T-helper 17 cell (primary cell): Measurements from ENCODE around the gene ENOPH1. TPM values are rescaled to one million over a fixed set of nuclear protein-coding genes. Genes with fewer than 3 reads are reported as not detected.
"Not testable (repeated sequence)": the region's sequence is repeated elsewhere in the genome, so short reads cannot be mapped to it uniquely, and the experiment has no call there.

Source experiments
- ATAC-seq: fragments of 150-1000 bp; cut with Tn5 transposase; 2 replicates; pipeline ENCODE4 v1.10.0; 2021; ENCODE audit warnings: mild to moderate bottlenecking, moderate library complexity
- DNase-seq, 3 donors: peaks; one replicate each; pipeline versions ENCODE4 v3.0.0 to v3.0.0-alpha.2; 2020 to 2021
- H3K9me3 ChIP-seq: one replicate; pipeline ENCODE4 v1.7.0; 2013; ENCODE audit warnings: low read length, mild to moderate bottlenecking; ENCODE audit not compliant: control insufficient read depth, poor library complexity, severe bottlenecking
- H3K27ac Mint-ChIP-seq: one replicate; pipeline ENCODE4 v1.8.0; 2022; ENCODE audit warnings: mild to moderate bottlenecking, moderate library complexity, mixed read lengths
- H3K27me3 Mint-ChIP-seq: one replicate; pipeline ENCODE4 v1.8.0; 2022; ENCODE audit warnings: mixed read lengths
- H3K36me3 Mint-ChIP-seq: one replicate; pipeline ENCODE4 v1.8.0; 2022; ENCODE audit warnings: low read depth, mixed read lengths
- H3K4me1 Mint-ChIP-seq: one replicate; pipeline ENCODE4 v1.8.0; 2022; ENCODE audit warnings: mild to moderate bottlenecking, mixed read lengths
- H3K4me3 Mint-ChIP-seq: one replicate; pipeline ENCODE4 v1.8.0; 2022; ENCODE audit warnings: mild to moderate bottlenecking, moderate library complexity, mixed read lengths
- total RNA-seq, 4 donors: library from RNA in 2 of 4; stranded (reverse) in 2 of 4; gene quantifications; one replicate each; pipeline ENCODE4 v1.2.3 and lab custom pipeline; 2022 to 2026

The ENOPH1 gene
- total RNA-seq, 2 donors from 2014 or later = 18.3 to 22.4 TPM

GRCh38 chr4:82462415-82462831 lies 32.0 kb downstream of the ENOPH1 start:
- Mint-ChIP-seq H3K4me1 (peaks cover 19% of the 10 kb centered on the region), H3K36me3 (peaks cover 12% of the 10 kb centered on the region), H3K27me3 (no peaks in the 10 kb centered on the region), H3K4me3 (no peak overlapping the region), H3K27ac (no peak overlapping the region)
- DNase-seq (peak; percentile 59 to 80 (median 69)), ATAC-seq (peak; percentile 95)
- no peaks in the 10 kb centered on the region for H3K9me3 ChIP-seq

DNA sequence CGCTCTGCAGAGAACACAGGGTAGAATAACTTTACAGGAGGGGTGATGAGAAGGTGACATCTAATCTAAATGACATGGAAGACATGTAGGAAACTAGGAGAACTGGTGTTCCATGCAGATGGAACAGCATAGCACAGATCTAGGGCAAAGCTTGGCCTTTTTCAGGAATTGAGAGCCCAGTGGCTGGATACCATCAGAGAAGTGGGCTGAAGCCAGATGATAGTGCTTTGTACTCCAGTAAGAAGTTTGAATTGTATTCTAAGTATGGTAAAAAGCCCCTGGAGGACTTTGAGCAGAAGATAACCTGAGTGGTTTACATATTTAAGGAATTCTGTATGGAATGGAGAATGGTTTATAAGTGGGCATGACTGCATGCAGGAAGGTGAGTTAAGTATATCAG lies 32.8 kb downstream of the ENOPH1 start:
- H3K4me3 Mint-ChIP-seq = no peak overlapping the region
- no peaks in the 10 kb centered on the region for H3K9me3 ChIP-seq
- H3K27me3 Mint-ChIP-seq = no peaks in the 10 kb centered on the region
- peaks cover 19% of the 10 kb centered on the region for H3K4me1 Mint-ChIP-seq
- no peak overlapping the region for H3K27ac Mint-ChIP-seq
- no peak for DNase-seq
- H3K36me3 Mint-ChIP-seq = peaks cover 12% of the 10 kb centered on the region
- no peak for ATAC-seq

DNA sequence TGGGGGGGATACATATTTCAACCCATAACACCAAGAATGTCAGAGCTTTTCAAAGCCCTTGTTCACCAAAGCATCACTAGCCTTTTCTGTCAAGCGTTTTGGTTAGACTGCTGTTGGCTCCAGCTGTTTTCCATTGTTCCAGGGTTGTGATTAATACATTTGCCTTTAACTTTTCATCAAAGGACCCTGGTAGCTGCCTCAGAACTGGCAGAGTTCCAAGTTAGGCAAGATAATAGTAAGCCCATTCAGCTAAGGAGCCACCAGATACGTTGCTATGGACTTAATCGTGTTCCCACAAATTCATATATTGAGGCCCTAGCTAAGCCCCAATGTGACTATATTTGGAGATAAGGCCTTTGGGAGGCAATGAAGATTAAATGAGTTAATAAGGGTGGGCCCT lies 37.1 kb downstream of the ENOPH1 start:
- DNase-seq = no peak
- Mint-ChIP-seq H3K4me3 (no peak overlapping the region), H3K4me1 (peaks cover 14% of the 10 kb centered on the region), H3K36me3 (peaks cover 12% of the 10 kb centered on the region), H3K27ac (no peak overlapping the region), H3K27me3 (no peaks in the 10 kb centered on the region)
- no peaks in the 10 kb centered on the region for H3K9me3 ChIP-seq
- ATAC-seq = no peak

- no peak overlapping the region for H3K4me3 Mint-ChIP-seq
- peaks cover 6% of the 10 kb centered on the region for H3K36me3 Mint-ChIP-seq
- no peaks in the 10 kb centered on the region for H3K9me3 ChIP-seq
- H3K27me3 Mint-ChIP-seq = no peaks in the 10 kb centered on the region
- DNase-seq = no peak
- H3K4me1 Mint-ChIP-seq = peaks cover 5% of the 10 kb centered on the region
- ATAC-seq = no peak
- no peak overlapping the region for H3K27ac Mint-ChIP-seq
Measured at GRCh38 chr4:82469791-82470345, 39.5 kb downstream of the ENOPH1 start.

- H3K4me3 Mint-ChIP-seq, DNase-seq, H3K4me1 Mint-ChIP-seq, ATAC-seq, H3K9me3 ChIP-seq, H3K27ac Mint-ChIP-seq, H3K27me3 Mint-ChIP-seq, H3K36me3 Mint-ChIP-seq: not testable (repeated sequence)
Measured at GRCh38 chr4:82473080-82473479, 42.7 kb downstream of the ENOPH1 start.

DNA sequence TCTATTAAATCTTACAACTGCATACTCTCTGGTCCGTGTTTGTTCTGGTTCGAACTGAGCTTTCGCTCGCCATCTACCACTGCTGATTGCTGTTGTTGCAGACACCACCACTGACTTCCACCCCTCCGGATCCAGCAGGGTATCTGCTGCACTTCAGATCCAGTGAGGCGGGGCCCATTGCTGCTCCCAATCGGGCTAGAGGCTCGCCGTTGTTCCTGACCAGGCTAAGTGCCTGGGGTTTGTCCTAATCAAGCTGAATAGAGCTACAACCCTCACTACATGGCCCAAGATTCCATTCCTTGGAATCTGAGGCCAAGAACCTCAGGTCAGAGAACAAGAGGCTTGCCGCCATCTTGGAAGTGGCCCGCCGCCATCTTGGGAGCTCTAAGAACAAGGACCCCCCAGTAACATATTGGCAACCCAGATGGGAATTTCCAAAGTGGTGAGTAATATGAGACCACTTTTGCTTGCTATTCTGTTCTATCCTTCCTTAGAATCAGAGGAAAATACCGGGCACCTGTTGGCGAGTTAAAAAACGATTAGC lies 43.3 kb downstream of the ENOPH1 start:
- no peaks in the 10 kb centered on the region for H3K27me3 Mint-ChIP-seq
- DNase-seq (no peak), ATAC-seq (no peak)
- H3K27ac Mint-ChIP-seq = no peak overlapping the region
- H3K4me1 Mint-ChIP-seq = peaks cover 3% of the 10 kb centered on the region
- no peaks in the 10 kb centered on the region for H3K9me3 ChIP-seq
- no peak overlapping the region for H3K4me3 Mint-ChIP-seq
- H3K36me3 Mint-ChIP-seq = peaks cover 3% of the 10 kb centered on the region

- not testable (repeated sequence) for H3K4me1 Mint-ChIP-seq, H3K27me3 Mint-ChIP-seq, H3K4me3 Mint-ChIP-seq, H3K9me3 ChIP-seq, H3K27ac Mint-ChIP-seq, H3K36me3 Mint-ChIP-seq, DNase-seq, ATAC-seq
Measured at GRCh38 chr4:82475931-82476330, 45.5 kb downstream of the ENOPH1 start.

DNA sequence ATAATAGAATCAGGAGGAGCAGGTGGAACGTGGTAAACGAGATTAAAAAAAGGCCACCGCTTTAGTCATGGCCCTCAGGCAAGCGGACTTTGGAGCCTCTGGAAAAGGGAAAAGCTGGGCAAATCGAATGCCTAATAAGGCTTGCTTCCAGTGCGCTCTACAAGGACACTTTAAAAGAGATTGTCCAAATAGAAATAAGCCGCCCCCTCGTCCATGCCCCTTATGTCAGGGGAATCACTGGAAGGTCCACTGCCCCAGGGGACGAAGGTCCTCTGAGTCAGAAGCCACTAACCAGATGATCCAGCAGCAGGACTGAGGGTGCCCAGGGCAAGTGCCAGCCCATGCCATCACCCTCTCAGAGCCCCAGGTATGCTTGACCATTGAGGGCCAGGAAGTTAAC lies 47.1 kb downstream of the ENOPH1 start:
- ATAC-seq, H3K9me3 ChIP-seq, DNase-seq, H3K4me1 Mint-ChIP-seq, H3K27me3 Mint-ChIP-seq, H3K4me3 Mint-ChIP-seq, H3K36me3 Mint-ChIP-seq, H3K27ac Mint-ChIP-seq: not testable (repeated sequence)

DNA sequence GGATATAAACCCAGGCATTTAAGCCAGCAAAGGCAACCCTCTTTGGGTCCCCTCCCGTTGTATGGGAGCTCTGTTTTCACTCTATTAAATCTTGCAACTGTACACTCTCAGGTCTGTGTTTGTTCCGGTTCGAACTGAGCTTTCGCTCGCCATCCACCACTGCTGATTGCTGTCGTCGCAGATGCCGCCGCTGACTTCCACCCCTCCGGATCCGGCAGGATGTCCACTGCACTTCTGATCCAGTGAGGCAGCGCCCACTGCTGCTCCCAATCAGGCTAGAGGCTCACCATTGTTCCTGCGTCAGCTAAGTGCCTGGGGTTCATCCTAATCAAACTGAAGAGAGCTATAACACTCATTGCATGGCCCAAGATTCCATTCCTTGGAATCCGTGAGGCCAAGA lies 49.2 kb downstream of the ENOPH1 start:
- H3K9me3 ChIP-seq = no peaks in the 10 kb centered on the region
- no peak overlapping the region for H3K27ac Mint-ChIP-seq
- ATAC-seq = no peak
- no peak for DNase-seq
- no peaks in the 10 kb centered on the region for H3K4me1 Mint-ChIP-seq
- no peak overlapping the region for H3K4me3 Mint-ChIP-seq
- H3K27me3 Mint-ChIP-seq = no peaks in the 10 kb centered on the region
- peaks cover 7% of the 10 kb centered on the region for H3K36me3 Mint-ChIP-seq

DNA sequence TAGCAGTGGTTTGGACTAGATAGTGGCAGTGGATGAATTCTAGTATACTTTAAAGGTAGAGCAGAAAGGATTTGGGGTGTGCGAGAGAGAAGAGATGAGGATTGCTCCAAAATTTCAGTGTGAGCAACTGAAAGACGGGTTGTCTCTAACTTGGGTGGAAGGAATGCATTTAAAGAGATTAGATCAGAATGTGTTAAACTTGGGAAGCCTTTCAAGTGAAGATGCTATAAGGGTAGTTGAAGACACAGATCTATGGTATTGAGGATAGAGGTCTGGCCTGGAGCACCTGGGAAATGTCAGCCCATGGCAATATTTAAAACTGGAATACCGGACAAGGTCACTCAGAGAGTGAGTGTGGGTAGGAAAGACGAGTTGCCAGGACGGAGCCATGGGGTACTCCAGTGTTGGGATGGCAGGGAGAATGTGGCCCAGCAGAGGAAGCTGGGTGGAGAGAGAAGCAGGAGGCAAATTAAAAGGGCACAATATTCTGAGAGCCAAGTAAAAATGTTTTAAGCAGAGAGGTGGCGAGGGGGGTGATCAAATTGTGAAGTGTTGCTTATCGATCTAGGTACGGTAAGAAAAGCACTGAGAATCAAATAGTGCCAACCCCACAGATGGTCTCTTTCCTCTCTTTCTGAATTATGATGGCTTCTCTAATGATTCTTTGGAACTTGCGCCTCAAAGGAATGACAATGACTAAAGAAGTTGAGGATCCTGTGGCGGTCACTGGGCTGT lies 50.5 kb downstream of the ENOPH1 start:
- Mint-ChIP-seq H3K4me3 (no peak overlapping the region), H3K27me3 (no peaks in the 10 kb centered on the region), H3K36me3 (peaks cover 7% of the 10 kb centered on the region), H3K4me1 (no peaks in the 10 kb centered on the region), H3K27ac (no peak overlapping the region)
- H3K9me3 ChIP-seq = no peaks in the 10 kb centered on the region
- ATAC-seq = no peak
- no peak for DNase-seq

DNA sequence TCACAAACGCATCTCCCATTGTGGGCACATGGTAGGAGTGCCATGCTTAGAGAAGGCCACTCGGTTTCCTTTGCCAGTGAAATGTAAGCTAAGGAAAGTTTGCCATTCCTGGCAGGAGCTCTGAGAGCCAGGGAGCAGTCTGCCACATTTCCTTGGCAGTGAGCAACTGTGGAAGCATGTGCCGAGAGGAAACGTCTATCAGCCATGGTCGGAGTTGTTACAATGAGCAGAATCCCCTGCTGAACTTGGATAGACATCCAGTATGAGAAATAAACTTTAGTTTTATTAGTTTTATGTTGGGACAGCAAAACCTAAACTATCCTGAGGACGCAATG lies 51.1 kb downstream of the ENOPH1 start:
- Mint-ChIP-seq H3K4me3 (no peak overlapping the region), H3K27ac (no peak overlapping the region), H3K4me1 (no peaks in the 10 kb centered on the region), H3K36me3 (peaks cover 7% of the 10 kb centered on the region), H3K27me3 (no peaks in the 10 kb centered on the region)
- DNase-seq (no peak), ATAC-seq (no peak)
- H3K9me3 ChIP-seq = no peaks in the 10 kb centered on the region

DNA sequence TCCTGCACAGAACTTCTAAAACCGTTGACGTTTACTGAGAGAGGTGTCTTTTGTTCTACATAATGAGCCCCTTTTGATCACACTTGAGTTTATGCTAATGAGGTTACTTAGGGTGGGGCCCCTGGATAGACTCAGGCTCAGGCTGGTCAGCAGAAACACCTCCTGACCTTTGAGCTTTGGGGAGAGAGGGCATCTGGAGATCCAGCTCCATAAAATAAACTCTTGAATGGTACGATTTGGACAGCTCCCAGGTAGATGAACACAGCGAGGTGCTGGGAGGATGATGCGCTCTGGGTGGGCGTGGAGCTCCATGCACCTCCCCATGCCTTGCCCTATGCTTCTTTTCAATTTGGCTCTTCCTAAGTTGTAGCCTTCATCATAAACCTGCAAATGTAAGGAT lies 52.0 kb downstream of the ENOPH1 start:
- H3K9me3 ChIP-seq = no peaks in the 10 kb centered on the region
- H3K27ac Mint-ChIP-seq = no peak overlapping the region
- ATAC-seq (no peak), DNase-seq (no peak)
- H3K4me1 Mint-ChIP-seq = no peaks in the 10 kb centered on the region
- H3K27me3 Mint-ChIP-seq = no peaks in the 10 kb centered on the region
- peaks cover 7% of the 10 kb centered on the region for H3K36me3 Mint-ChIP-seq
- H3K4me3 Mint-ChIP-seq = no peak overlapping the region

DNA sequence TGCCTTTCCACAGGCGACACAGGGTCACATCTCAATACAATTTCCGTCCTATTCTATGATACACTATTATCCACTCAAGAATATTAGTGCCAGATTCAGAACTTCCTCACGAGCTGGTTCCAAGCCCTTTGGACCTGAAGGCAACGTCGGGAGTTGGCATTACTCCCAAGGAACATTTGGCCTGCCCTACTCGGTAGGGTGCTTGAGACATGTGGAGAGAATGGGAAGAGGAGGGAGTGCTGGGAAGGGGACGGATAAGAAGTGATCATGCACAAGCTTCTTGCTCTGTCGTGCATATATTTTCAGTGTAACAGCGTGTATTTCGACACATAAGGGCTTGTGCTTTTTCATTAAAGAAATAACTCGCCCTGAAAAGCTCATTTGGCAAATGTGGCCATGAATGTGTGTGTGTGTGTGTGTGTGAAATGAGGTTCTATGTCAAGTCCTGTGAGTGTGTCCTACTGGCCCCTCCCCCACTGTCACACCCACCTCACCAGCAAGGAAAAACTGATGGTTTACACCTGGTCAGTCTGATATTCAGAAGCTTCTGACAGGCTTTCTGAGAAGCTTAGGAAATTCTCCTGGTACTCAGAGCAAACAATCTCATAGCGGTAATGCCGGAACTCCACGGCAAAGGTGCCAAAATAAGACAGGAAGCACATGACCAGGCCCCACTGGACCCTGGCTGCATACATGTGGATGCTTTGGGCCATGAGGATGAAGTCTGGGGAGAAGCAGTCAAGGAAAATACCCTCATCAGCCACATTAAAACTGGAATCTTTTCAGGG lies 54.8 kb downstream of the ENOPH1 start:
- Mint-ChIP-seq H3K27ac (no peak overlapping the region), H3K36me3 (peaks cover 5% of the 10 kb centered on the region), H3K27me3 (no peaks in the 10 kb centered on the region), H3K4me3 (no peak overlapping the region), H3K4me1 (no peaks in the 10 kb centered on the region)
- no peaks in the 10 kb centered on the region for H3K9me3 ChIP-seq
- no peak for ATAC-seq
- no peak for DNase-seq
